Kidney (tissue), 14 donors: ENCODE results near the gene CRISP1. TPM values are rescaled to one million over a fixed set of nuclear protein-coding genes. Genes with fewer than 3 reads are reported as not detected.
"Not testable (repeated sequence)": the region's sequence is repeated elsewhere in the genome, so short reads cannot be mapped to it uniquely, and the experiment has no call there.

ENCODE experiments used
- DNase-seq, 5 donors: peaks; one replicate each; pipeline ENCODE4 v3.0.0-alpha.2; 2013 to 2020
- FAIRE-seq: peaks from 2 replicates; lab custom pipeline; 2012; peaks lifted over from hg19 to GRCh38; lab: Jason Lieb, UNC
- H3K27ac ChIP-seq, 2 donors: one replicate each; pipeline ENCODE4 v1.7.0; 2013; ENCODE audit warnings: low read depth in 2 of 2, low read length in 2 of 2, inconsistent platforms in 1 of 2
- H3K27me3 ChIP-seq: one replicate; pipeline ENCODE4 v1.7.1; 2013; ENCODE audit warnings: low read length, inconsistent platforms; ENCODE audit not compliant: control insufficient read depth, insufficient read depth
- H3K36me3 ChIP-seq, 3 donors: one replicate each; pipeline versions ENCODE4 v1.7.0 to v1.7.1; 2013; ENCODE audit warnings: low read length in 3 of 3, control low read depth in 1 of 3, inconsistent platforms in 1 of 3; ENCODE audit not compliant: insufficient read depth in 3 of 3, control insufficient read depth in 2 of 3
- H3K4me1 ChIP-seq, 3 donors: one replicate each; pipeline versions ENCODE4 v1.7.0 to v1.7.1; 2013; ENCODE audit warnings: low read length in 3 of 3, inconsistent platforms in 1 of 3, low read depth in 1 of 3; ENCODE audit not compliant: control insufficient read depth in 2 of 3, insufficient read depth in 2 of 3
- H3K4me3 ChIP-seq, 3 donors: one replicate each; pipeline versions ENCODE4 v1.7.0 to v1.8.1; 2013; ENCODE audit warnings: low read length in 3 of 3, control low read depth in 1 of 3, inconsistent platforms in 1 of 3
- H3K9ac ChIP-seq, 3 donors: one replicate each; pipeline versions ENCODE4 v1.7.0 to v1.7.1; 2013; ENCODE audit warnings: low read length in 3 of 3, control low read depth in 1 of 3, inconsistent platforms in 1 of 3
- H3K9me3 ChIP-seq, 3 donors: one replicate each; pipeline versions ENCODE4 v1.7.0 to v1.7.1; 2013; ENCODE audit warnings: low read length in 3 of 3, control low read depth in 1 of 3, inconsistent platforms in 1 of 3; ENCODE audit not compliant: control insufficient read depth in 2 of 3, insufficient read depth in 1 of 3
- CTCF ChIP-seq: IDR thresholded peaks from 3 replicates; pipeline ENCODE4 v1.5.1; 2012; ENCODE audit warnings: mild to moderate bottlenecking, moderate library complexity, borderline replicate concordance; ENCODE audit not compliant: insufficient read depth; ENCODE audit errors: extremely low read depth
- intact Hi-C: fragments of 100-400 bp; cut with DNase I; formaldehyde crosslinking; loops from one replicate; pipeline ENCODE4 v1.11.1; 2022
- polyA plus RNA-seq: library from polyadenylated mRNA; stranded (reverse); fragments of 350-450 nt; fragmentation: Illumina TruSeq; extraction: RNeasy Lipid Tissue Mini Kit (QIAGEN cat#74804); gene quantifications from one replicate; pipeline ENCODE4 v1.2.3, GENCODE V29; 2014; ENCODE audit warnings: low read depth, low replicate concordance; ENCODE audit not compliant: insufficient read depth
- total RNA-seq: library from RNA; stranded (reverse); fragmentation: NEBNext Ultra II Directional; extraction: Animal tissue kit (Norgen Biotek cat#: 25700); gene quantifications from one replicate; pipeline ENCODE4 v1.2.1, GENCODE V29; 2021
- donor health status: control.
- donor health status: control.
- donor health status: control.
- donor health status: control.
- donor health status: control.
- donor health status: DM: yes; HTN: yes; CAD: no.
- donor health status: Normal renal cell carcinoma (clear cell type).

CRISP1 gene
- total and polyA plus RNA-seq, 2 donors from 2014 or later: not detected

GRCh38 chr6:49805246-49805645 lies 61.1 kb downstream of the CRISP1 start:
- Histone ChIP-seq H3K27me3 (no peaks in the 10 kb centered on the region), H3K9ac (no peak overlapping the region), H3K4me1 (no peaks in the 10 kb centered on the region), H3K36me3 (no peaks in the 10 kb centered on the region), H3K4me3 (no peak overlapping the region), H3K27ac (no peak overlapping the region), H3K9me3 (no peaks in the 10 kb centered on the region)
- FAIRE-seq (no peak), DNase-seq (no peak)
- TF ChIP-seq CTCF: no peak
- intact Hi-C loops: no loop called here

GRCh38 chr6:49801525-49801924 lies 64.8 kb downstream of the CRISP1 start:
- Histone ChIP-seq H3K27me3 (no peaks in the 10 kb centered on the region), H3K36me3 (no peaks in the 10 kb centered on the region), H3K4me3 (no peak overlapping the region), H3K27ac (no peak overlapping the region), H3K4me1 (no peaks in the 10 kb centered on the region), H3K9ac (no peak overlapping the region), H3K9me3 (no peaks in the 10 kb centered on the region)
- FAIRE-seq (no peak), DNase-seq (no peak)
- TF ChIP-seq CTCF: no peak
- intact Hi-C loops: no loop called here

- Histone ChIP-seq H3K9me3 (no peaks in the 10 kb centered on the region), H3K4me1 (no peaks in the 10 kb centered on the region), H3K4me3 (no peak overlapping the region), H3K9ac (no peak overlapping the region), H3K27me3 (no peaks in the 10 kb centered on the region), H3K27ac (no peak overlapping the region), H3K36me3 (no peaks in the 10 kb centered on the region)
- FAIRE-seq (no peak), DNase-seq (no peak)
- no peak for TF ChIP-seq CTCF
- intact Hi-C loops: no loop called here
Measured at GRCh38 chr6:49799090-49799489, 67.2 kb downstream of the CRISP1 start.

- FAIRE-seq, H3K27me3 ChIP-seq, DNase-seq, H3K4me3 ChIP-seq, H3K4me1 ChIP-seq, H3K27ac ChIP-seq, H3K36me3 ChIP-seq, H3K9me3 ChIP-seq, intact Hi-C loops, H3K9ac ChIP-seq: not testable (repeated sequence)
Measured at GRCh38 chr6:49796842-49797455, 69.4 kb downstream of the CRISP1 start.
